HG03039 (cell line): ENCODE measurements around the gene AGBL4.

Experiments
- ATAC-seq: cut with Tn5 transposase; IDR thresholded peaks from one replicate; pipeline ENCODE4 v1.9.1; 2021; ENCODE audit warnings: mild to moderate bottlenecking, moderate library complexity; ENCODE audit not compliant: unreplicated experiment

Gene AGBL4

DNA sequence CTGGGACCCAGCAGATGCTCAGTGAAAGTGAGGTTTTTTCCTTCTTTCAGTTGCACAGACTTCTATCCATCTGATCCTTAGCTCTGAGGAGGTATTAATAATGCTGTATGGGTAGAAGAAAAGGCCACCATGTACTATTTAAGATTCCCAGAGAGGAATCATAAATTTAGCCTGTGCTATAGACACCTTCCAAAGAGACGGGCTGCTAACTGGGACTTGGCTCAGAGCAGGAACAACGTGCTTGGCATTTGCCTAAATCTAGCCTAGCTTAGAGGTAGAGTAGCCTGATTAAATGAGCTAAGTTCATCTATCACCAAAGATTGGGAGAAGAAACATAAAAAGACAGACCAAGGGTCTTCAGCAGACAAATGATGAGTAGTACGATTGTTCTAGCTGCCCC is 1070.1 kb downstream of the AGBL4 start:
- no peak for ATAC-seq

- ATAC-seq, result no peak
Observed at GRCh38 chr1:48948562-48948961, 1075.2 kb downstream of the AGBL4 start.

- ATAC-seq, result no peak
Observed at GRCh38 chr1:48947761-48948537, 1075.8 kb downstream of the AGBL4 start.

DNA sequence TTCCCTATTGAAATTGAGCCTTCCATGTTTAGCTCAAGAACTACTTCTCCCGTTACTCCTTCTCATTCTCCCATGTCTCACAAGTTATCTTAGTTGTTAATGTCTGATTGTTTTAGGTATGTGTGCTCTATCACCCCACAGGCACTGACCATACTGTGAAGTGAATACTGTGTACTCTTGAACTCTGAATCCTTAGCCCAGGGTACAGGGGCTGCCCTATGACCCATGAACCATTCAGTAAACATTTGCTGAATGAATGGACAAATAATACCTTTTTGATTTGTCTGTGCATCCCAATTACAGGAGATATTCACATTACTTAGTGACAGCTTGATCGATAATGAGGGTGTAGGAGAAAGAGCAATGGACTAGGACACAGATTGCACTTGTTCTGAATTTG is 1077.7 kb downstream of the AGBL4 start:
- no peak for ATAC-seq

GRCh38 chr1:48944811-48945210 is 1078.9 kb downstream of the AGBL4 start:
- ATAC-seq, result no peak

GRCh38 chr1:48943826-48944225 is 1079.9 kb downstream of the AGBL4 start:
- ATAC-seq, result no peak

DNA sequence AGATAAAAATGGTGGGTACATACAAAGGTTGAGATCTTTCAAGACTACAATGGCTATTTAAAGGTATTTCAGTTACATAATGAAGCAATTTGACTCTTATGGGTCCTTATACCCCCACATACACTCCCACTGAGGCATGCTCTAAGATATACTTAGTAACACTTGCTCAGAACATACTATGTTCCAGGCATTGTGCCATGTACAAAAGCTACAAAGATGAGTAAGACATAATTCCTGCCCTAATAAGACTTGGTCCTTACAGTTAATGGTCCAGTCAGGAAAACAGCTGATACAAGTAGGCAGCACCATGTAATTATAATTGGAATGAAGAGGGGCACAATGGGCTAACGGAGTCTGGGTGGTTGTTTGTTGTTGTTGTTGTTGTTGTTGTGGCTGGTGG is 1080.4 kb downstream of the AGBL4 start:
- no peak for ATAC-seq

GRCh38 chr1:48940962-48941732 is 1082.6 kb downstream of the AGBL4 start:
- ATAC-seq, result no peak

GRCh38 chr1:48940354-48940753 is 1083.4 kb downstream of the AGBL4 start:
- no peak for ATAC-seq

DNA sequence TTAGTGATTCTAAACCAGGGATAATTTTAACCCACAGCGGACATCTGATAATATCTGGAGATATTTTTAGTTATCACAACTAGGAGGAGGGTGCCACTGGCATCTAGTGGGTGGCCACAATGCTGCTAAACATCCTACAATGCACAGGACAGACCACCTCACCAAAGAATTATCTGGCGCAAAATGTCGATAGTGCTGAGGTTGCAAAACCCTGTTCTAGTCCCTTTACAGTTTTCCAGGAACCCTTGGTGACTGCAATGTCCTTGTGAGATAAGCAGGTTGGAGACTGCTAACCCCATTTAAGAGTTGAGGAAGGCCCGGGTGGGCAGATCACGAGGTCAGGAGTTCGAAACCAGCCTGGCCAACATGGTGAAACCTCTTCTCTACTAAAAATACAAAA is 1083.9 kb downstream of the AGBL4 start:
- ATAC-seq, result no peak

- no peak for ATAC-seq
Observed at GRCh38 chr1:48939042-48939441, 1084.7 kb downstream of the AGBL4 start.

GRCh38 chr1:48937732-48938131 is 1086.0 kb downstream of the AGBL4 start:
- ATAC-seq, result no peak

DNA sequence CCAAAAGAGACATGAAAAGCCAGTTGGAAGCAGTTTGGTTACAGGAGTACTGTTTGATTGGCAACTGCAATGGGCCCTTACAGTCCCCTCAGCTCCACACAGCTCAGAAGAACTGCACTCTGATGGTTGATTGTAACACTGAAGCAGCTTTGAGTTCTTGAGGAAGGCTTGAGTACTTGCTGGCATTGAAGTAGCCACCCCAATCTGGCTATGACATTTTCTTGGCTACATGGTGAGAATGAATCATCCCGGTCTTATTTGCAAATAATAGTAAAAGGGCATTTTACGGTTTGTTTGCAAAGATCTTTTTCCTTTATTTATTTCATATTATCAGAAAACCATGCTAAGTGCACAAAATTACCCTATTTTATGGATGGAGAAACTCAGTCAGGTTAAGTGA is 1087.3 kb downstream of the AGBL4 start:
- ATAC-seq, result no peak

- ATAC-seq, result no peak
Observed at GRCh38 chr1:48932366-48932765, 1091.4 kb downstream of the AGBL4 start.

DNA sequence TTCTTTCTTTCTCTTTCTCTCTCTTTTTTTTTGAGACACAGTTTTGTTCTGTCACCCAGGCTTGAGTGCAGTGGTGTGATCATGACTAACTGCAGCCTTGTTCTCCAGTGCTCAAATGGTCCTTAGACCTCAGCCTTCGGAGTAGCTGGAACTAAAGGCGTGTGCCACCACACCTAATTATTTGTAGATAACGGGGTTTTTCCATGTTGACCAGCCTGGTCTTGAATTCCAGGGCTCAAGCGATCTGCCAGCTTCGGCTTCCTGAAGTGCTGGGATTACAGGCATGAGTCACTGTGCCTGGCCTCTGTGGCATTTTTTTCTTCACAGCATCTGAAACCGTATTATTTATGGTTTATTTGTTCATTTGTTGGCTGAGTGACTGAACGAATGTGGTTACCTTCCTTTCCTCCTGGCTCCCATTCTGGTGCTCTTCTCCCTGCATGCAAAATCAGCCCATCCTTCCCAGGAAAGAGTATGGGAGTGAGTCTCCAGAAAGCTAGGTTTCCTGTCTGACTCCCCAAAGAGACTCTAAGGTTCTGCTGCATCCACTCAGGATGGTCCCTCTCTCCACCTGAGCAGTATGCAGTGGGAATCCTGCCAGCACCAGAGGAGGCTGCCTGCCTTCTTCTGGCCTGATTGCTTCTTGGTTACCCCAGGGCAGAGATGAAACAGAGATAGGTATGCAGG is 1092.1 kb downstream of the AGBL4 start:
- no peak for ATAC-seq

- ATAC-seq, result no peak
Observed at GRCh38 chr1:48930011-48930410, 1093.7 kb downstream of the AGBL4 start.

GRCh38 chr1:48924099-48924498 is 1099.7 kb downstream of the AGBL4 start:
- ATAC-seq, result no peak

DNA sequence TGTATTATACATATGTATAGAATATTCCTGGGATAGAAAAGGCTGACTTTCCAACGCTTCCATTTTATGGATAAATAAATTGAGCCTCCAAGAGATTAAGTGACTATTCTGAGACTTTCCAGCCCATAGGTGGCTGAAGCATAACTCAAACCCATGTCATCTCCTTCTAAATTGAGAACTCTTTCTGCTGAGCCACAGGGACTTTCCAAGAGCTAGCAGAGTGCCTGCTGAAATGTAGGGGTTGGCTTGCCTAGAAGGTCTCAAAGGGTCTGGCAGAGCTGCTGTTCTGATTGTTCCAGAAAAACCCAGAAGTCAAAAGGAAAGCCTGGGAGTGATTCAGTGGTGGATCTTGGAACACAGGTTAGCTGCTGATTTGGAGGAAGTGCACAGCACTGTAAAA is 1100.6 kb downstream of the AGBL4 start:
- no peak for ATAC-seq

DNA sequence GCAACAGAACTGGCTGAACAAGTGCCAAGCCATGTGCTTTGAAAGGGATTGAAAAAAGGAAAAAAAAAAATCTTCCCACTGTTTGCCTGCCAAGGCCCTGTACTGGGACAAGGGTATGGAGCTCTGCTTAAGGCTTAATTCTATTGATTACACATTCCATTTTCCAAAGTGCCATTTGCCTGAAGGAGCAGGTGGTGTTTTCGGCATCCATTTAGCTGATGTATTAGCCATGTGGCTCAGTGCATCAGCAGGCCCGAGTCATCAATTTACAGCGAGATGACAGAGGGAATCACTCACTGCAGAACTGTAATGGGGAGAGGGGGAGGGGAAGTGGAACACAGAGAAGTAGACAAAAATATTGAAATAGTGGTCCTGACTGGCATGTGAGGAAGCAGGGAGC is 1102.9 kb downstream of the AGBL4 start:
- no peak for ATAC-seq

- no peak for ATAC-seq
Observed at GRCh38 chr1:48917901-48918603, 1105.7 kb downstream of the AGBL4 start.

- ATAC-seq, result no peak
Observed at GRCh38 chr1:48917070-48917454, 1106.7 kb downstream of the AGBL4 start.
